Neural progenitor cell (in vitro differentiated cells): ENCODE data around the gene LIN7C. TPM values are rescaled to one million over a fixed set of nuclear protein-coding genes. Genes with fewer than 3 reads are reported as not detected.

Experiments
- DNase-seq: peaks from one replicate; pipeline ENCODE4 v3.0.0-alpha.2; 2016; ENCODE audit warnings: low spot score
- H2AFZ ChIP-seq: fragments of 200-600 bp; sonication (generic); replicated peaks from 2 replicates; pipeline ENCODE4 v1.6.1; 2016; ENCODE audit warnings: antibody characterized with exemption
- H3F3A ChIP-seq: fragments of 200-600 bp; sonication (generic); 2 replicates; pipeline ENCODE4 v1.6.1; 2016; ENCODE audit warnings: antibody characterized with exemption, low read depth
- H3K27ac ChIP-seq: fragments of 200-600 bp; sonication (generic); 2 replicates; pipeline ENCODE4 v1.5.1; 2016; ENCODE audit warnings: mild to moderate bottlenecking
- H3K27me3 ChIP-seq: fragments of 200-600 bp; sonication (generic); 2 replicates; pipeline ENCODE4 v1.6.1; 2016; ENCODE audit warnings: mild to moderate bottlenecking, moderate library complexity
- H3K36me3 ChIP-seq: fragments of 200-600 bp; sonication (generic); 2 replicates; pipeline ENCODE4 v1.5.1; 2016
- H3K4me1 ChIP-seq: fragments of 200-600 bp; sonication (generic); 2 replicates; pipeline ENCODE4 v1.6.1; 2016; ENCODE audit warnings: mixed run types
- H3K4me2 ChIP-seq: fragments of 200-600 bp; sonication (generic); 2 replicates; pipeline ENCODE4 v1.6.1; 2016
- H3K4me3 ChIP-seq: fragments of 200-600 bp; sonication (generic); 2 replicates; pipeline ENCODE4 v1.5.1; 2016
- H3K79me2 ChIP-seq: fragments of 200-600 bp; sonication (generic); 2 replicates; pipeline ENCODE4 v1.6.1; 2016; ENCODE audit warnings: low read depth
- H3K9ac ChIP-seq: fragments of 200-600 bp; sonication (generic); 2 replicates; pipeline ENCODE4 v1.6.1; 2016
- H3K9me3 ChIP-seq: fragments of 200-600 bp; sonication (generic); 2 replicates; pipeline ENCODE4 v1.5.1; 2016; ENCODE audit warnings: low read depth
- H4K20me1 ChIP-seq: fragments of 200-600 bp; sonication (generic); 2 replicates; pipeline ENCODE4 v1.6.1; 2016; ENCODE audit warnings: low read depth
- H3K27ac Mint-ChIP-seq: 3 replicates; pipeline ENCODE4 v1.8.0; 2021; ENCODE audit warnings: mixed read lengths
- H3K27me3 Mint-ChIP-seq: 2 replicates; pipeline ENCODE4 v1.8.0; 2022; ENCODE audit warnings: low read depth, mild to moderate bottlenecking, inconsistent platforms, moderate library complexity, mixed read lengths; ENCODE audit not compliant: insufficient read depth
- H3K36me3 Mint-ChIP-seq: 3 replicates; pipeline ENCODE4 v1.8.0; 2021; ENCODE audit warnings: mixed read lengths
- H3K4me1 Mint-ChIP-seq: 3 replicates; pipeline ENCODE4 v1.8.0; 2021; ENCODE audit warnings: mixed read lengths
- H3K4me3 Mint-ChIP-seq: 3 replicates; pipeline ENCODE4 v1.8.0; 2021; ENCODE audit warnings: mild to moderate bottlenecking, moderate library complexity, mixed read lengths
- H3K9me3 Mint-ChIP-seq: 3 replicates; pipeline ENCODE4 v1.8.0; 2020; ENCODE audit warnings: mixed read lengths
- EZH2 ChIP-seq: fragments of 200-600 bp; sonication (generic); IDR thresholded peaks from 2 replicates; pipeline ENCODE4 v1.6.1; 2017; ENCODE audit warnings: antibody characterized with exemption, mild to moderate bottlenecking, moderate library complexity
- EZH2phosphoT487 ChIP-seq: fragments of 200-600 bp; sonication (generic); IDR thresholded peaks from 2 replicates; pipeline ENCODE4 v1.6.1; 2017; ENCODE audit warnings: antibody characterized with exemption
- total RNA-seq: library from RNA; depleted of rRNA; stranded (reverse); fragments of >200 nt; gene quantifications from 2 replicates; pipeline ENCODE4 v1.2.3, GENCODE V29; 2015; ENCODE audit warnings: low replicate concordance
- TF ChIP-seq, protein P1 (sequence below): fragments of 200-600 bp; sonication (generic); IDR thresholded peaks from 2 replicates; pipeline ENCODE4 v1.5.1; 2017; ENCODE audit warnings: antibody characterized with exemption, mild to moderate bottlenecking

LIN7C gene
- total RNA-seq, 1 donor from 2014 or later, result 82.1 TPM

DNA sequence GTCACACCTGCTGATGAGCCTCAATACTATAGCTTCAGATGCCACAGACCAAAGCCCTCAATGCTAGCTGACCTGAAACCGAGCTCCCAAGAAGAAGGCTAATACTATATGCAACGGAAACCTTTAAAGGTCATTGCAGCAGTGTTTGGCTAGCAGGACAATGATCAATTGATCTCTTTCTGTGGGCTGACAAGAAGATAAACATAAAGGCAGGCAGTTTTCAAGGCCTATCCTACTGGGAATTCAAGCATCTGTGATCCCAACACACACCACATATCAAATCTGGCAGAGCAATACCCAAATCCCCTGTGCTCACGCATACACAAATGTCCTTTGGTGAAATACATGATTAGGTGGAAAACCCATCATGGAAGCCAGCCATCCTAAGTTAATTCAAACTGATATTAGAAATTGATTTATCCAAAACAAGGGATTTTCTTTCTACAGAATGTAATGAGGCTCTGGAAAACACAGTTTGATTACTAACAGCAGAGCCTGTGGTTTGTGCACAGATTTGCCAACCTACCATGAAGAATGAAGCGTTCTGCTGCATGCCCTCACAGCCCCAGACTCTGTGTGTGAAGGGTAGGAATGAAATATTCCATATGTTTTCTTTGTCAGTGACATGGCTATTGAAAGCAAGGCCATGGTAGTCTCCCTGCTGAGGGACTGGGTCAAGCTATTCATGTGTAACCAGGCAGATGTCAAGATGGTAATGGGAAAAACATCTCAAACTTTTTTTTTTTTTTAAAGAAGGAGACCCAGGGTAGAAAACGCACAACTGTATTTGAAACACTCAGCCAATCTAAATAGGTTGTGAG, 46.2 kb downstream of the LIN7C start:
- H3K79me2 ChIP-seq, result peaks cover 100% of the 10 kb centered on the region
- no peak for DNase-seq
- H3K27me3 ChIP-seq, result no peaks in the 10 kb centered on the region
- H3K27ac ChIP-seq, result peak overlapping the region; percentile 42
- H3K9ac ChIP-seq, result no peak overlapping the region
- Mint-ChIP-seq H3K9me3 (no peaks in the 10 kb centered on the region), H3K36me3 (peaks cover 2% of the 10 kb centered on the region), H3K27me3 (peaks cover 8% of the 10 kb centered on the region), H3K4me3 (peak overlapping the region; percentile 39), H3K27ac (peak overlapping the region; percentile 76), H3K4me1 (peaks cover 61% of the 10 kb centered on the region)
- peaks cover 80% of the 10 kb centered on the region for H3K4me1 ChIP-seq
- peaks cover 32% of the 10 kb centered on the region for H3F3A ChIP-seq
- no peak for TF ChIP-seq EZH2
- TF ChIP-seq, protein P1, sequence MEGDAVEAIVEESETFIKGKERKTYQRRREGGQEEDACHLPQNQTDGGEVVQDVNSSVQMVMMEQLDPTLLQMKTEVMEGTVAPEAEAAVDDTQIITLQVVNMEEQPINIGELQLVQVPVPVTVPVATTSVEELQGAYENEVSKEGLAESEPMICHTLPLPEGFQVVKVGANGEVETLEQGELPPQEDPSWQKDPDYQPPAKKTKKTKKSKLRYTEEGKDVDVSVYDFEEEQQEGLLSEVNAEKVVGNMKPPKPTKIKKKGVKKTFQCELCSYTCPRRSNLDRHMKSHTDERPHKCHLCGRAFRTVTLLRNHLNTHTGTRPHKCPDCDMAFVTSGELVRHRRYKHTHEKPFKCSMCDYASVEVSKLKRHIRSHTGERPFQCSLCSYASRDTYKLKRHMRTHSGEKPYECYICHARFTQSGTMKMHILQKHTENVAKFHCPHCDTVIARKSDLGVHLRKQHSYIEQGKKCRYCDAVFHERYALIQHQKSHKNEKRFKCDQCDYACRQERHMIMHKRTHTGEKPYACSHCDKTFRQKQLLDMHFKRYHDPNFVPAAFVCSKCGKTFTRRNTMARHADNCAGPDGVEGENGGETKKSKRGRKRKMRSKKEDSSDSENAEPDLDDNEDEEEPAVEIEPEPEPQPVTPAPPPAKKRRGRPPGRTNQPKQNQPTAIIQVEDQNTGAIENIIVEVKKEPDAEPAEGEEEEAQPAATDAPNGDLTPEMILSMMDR, result no peak
- no peak for TF ChIP-seq EZH2phosphoT487
- H4K20me1 ChIP-seq, result peaks cover 100% of the 10 kb centered on the region
- H3K9me3 ChIP-seq, result no peaks in the 10 kb centered on the region
- H3K4me3 ChIP-seq, result no peak overlapping the region
- no peaks in the 10 kb centered on the region for H3K36me3 ChIP-seq
- H2AFZ ChIP-seq, result no peak overlapping the region
- peak overlapping the region; percentile 33 for H3K4me2 ChIP-seq

DNA sequence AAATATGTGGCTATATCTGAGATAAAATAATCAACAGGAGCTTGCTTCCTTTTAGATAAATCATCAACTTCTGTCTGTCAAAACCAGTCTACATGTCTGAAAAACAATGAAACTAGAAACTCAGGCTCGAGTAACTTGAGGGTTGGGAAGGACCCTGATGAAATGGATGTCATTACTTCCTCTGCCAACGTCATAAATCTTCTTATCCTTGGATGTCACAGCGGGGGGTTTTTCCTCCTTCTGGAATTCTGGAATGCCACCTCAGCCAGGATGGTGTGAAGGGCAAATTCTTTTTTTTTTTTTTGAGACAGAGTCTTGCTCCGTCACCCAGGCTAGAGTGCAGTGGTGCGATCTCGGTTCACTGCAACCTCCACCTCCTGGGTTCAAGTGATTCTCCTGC, 47.4 kb downstream of the LIN7C start:
- H3K27me3 Mint-ChIP-seq, result peaks cover 8% of the 10 kb centered on the region
- DNase-seq, result no peak
- peaks cover 6% of the 10 kb centered on the region for H3K36me3 Mint-ChIP-seq
- no peak overlapping the region for H3K4me2 ChIP-seq
- no peak overlapping the region for H3K27ac ChIP-seq
- H4K20me1 ChIP-seq, result peaks cover 96% of the 10 kb centered on the region
- peaks cover 68% of the 10 kb centered on the region for H3K4me1 ChIP-seq
- H3K36me3 ChIP-seq, result no peaks in the 10 kb centered on the region
- H3K9me3 ChIP-seq, result no peaks in the 10 kb centered on the region
- H3K79me2 ChIP-seq, result peaks cover 100% of the 10 kb centered on the region
- no peak overlapping the region for H3K4me3 Mint-ChIP-seq
- no peak overlapping the region for H3K4me3 ChIP-seq
- no peaks in the 10 kb centered on the region for H3K27me3 ChIP-seq
- no peak overlapping the region for H2AFZ ChIP-seq
- no peak overlapping the region for H3K9ac ChIP-seq
- H3F3A ChIP-seq, result peaks cover 41% of the 10 kb centered on the region
- H3K9me3 Mint-ChIP-seq, result peaks cover under 1% of the 10 kb centered on the region
- peaks cover 50% of the 10 kb centered on the region for H3K4me1 Mint-ChIP-seq
- TF ChIP-seq EZH2, result no peak
- no peak for TF ChIP-seq EZH2phosphoT487
- TF ChIP-seq, protein P1, result no peak
- H3K27ac Mint-ChIP-seq, result no peak overlapping the region

DNA sequence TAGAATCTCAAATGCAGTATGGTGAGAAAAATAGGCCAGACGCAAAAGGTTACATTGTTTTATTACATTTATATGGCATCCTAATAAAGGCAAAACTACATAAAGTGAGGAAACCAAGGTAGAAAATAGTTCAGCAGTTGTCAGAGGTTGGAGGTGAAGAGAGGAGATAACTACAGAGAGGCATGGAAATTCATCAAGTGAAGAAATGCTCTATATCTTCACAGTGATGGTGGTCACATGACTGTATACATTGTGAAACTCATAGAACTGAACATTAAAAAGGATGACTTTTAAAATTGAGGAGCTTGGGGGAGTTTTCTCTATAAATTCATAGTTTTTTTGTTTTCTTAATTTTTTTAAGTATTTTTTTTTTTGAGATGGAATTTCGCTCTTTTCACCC, 48.4 kb downstream of the LIN7C start:
- Histone ChIP-seq H3K79me2 (peaks cover 100% of the 10 kb centered on the region), H3K4me1 (peaks cover 62% of the 10 kb centered on the region)
- H3K9me3 Mint-ChIP-seq, result peaks cover 6% of the 10 kb centered on the region

DNA sequence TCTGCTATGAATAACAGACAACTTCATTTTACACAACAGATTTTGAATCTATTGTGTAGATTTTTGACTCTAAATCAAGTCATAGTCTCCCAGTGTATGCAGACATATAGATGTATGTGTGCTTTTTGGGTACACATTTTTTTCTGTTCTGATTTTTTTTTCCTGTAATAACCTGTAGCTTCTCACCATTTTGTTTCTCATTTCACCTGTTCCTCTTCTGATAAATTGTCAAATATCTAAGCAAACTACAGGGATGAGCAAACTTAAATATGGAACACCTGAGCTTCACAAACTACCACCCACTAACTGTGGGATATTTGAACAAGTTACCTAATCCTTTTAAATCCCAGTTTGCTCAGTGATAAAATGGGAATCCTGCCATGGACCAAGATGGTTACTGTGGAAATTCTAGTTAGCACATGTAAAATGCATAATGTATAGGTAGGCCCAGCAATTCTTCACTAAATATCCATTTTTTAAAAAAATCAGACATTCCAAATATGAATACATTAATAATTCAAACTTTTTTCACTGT, 49.7 kb downstream of the LIN7C start:
- Mint-ChIP-seq H3K9me3 (peaks cover 8% of the 10 kb centered on the region), H3K27me3 (peaks cover 6% of the 10 kb centered on the region), H3K27ac (no peak overlapping the region), H3K4me1 (peaks cover 43% of the 10 kb centered on the region), H3K36me3 (peaks cover 8% of the 10 kb centered on the region), H3K4me3 (no peak overlapping the region)
- peaks cover 58% of the 10 kb centered on the region for H3K4me1 ChIP-seq
- peaks cover 58% of the 10 kb centered on the region for H3F3A ChIP-seq
- no peak overlapping the region for H3K9ac ChIP-seq
- peaks cover 94% of the 10 kb centered on the region for H4K20me1 ChIP-seq
- H2AFZ ChIP-seq, result no peak overlapping the region
- H3K79me2 ChIP-seq, result peaks cover 100% of the 10 kb centered on the region
- peak overlapping the region; percentile 16 for H3K4me2 ChIP-seq
- H3K27ac ChIP-seq, result peak overlapping the region; percentile 52
- H3K36me3 ChIP-seq, result no peaks in the 10 kb centered on the region
- no peak for DNase-seq
- H3K4me3 ChIP-seq, result peak overlapping the region; percentile 1
- TF ChIP-seq EZH2phosphoT487 (no peak), EZH2 (no peak)
- TF ChIP-seq, protein P1, result no peak
- H3K9me3 ChIP-seq, result no peaks in the 10 kb centered on the region
- no peaks in the 10 kb centered on the region for H3K27me3 ChIP-seq

More for the DNA sequence above, 48.4 kb downstream of the LIN7C start:
- H3K36me3 Mint-ChIP-seq, result peaks cover 8% of the 10 kb centered on the region
- DNase-seq, result no peak
- Histone ChIP-seq H3K4me3 (no peak overlapping the region), H2AFZ (no peak overlapping the region), H3K4me2 (peak overlapping the region; percentile 29), H3K27me3 (no peaks in the 10 kb centered on the region), H4K20me1 (peaks cover 96% of the 10 kb centered on the region), H3K36me3 (no peaks in the 10 kb centered on the region), H3K9ac (no peak overlapping the region), H3K9me3 (no peaks in the 10 kb centered on the region), H3K27ac (peak overlapping the region; percentile 33), H3F3A (peaks cover 52% of the 10 kb centered on the region)
- no peak overlapping the region for H3K4me3 Mint-ChIP-seq
- H3K27ac Mint-ChIP-seq, result no peak overlapping the region
- H3K4me1 Mint-ChIP-seq, result peaks cover 47% of the 10 kb centered on the region
- TF ChIP-seq EZH2phosphoT487, result no peak
- H3K27me3 Mint-ChIP-seq, result peaks cover 6% of the 10 kb centered on the region
